A549 (cell line): ENCODE measurements around the gene GNG7.

Source experiments
- CTCF ChIP-seq: fragments of >200 bp; sonication (Bioruptor Twin); formaldehyde crosslinking; IDR thresholded peaks from 3 replicates; pipeline ENCODE4 v1.5.1; 2016
- RNF2 ChIP-seq: fragments of 200-600 bp; sonication (generic); IDR thresholded peaks from 2 replicates; pipeline ENCODE4 v1.6.1; 2016; ENCODE audit warnings: low read depth, mild to moderate bottlenecking, antibody characterized with exemption, moderate library complexity, borderline replicate concordance

- no peak for TF ChIP-seq RNF2
- TF ChIP-seq CTCF, result no peak
These were observed 72.0 kb downstream of the GNG7 start for GRCh38 chr19:2630352-2631001.
